ENCODE data around the gene MAP3K9.

MAP3K9 gene

GRCh38 chr14:70845601-70846000, 36.3 kb upstream of the MAP3K9 start:
- TF ChIP-seq CTCF (conservative IDR thresholded peaks at IDR 0.05) (no peak), ZFX (IDR thresholded peaks at IDR 0.05) (no peak)
- no peak overlapping the region for H3K27ac ChIP-seq

- no peak overlapping the region for H3K27ac ChIP-seq
- TF ChIP-seq CTCF (conservative IDR thresholded peaks at IDR 0.05): no peak
Measured at GRCh38 chr14:70842851-70843462, 33.6 kb upstream of the MAP3K9 start.

GRCh38 chr14:70838076-70838475, 28.8 kb upstream of the MAP3K9 start:
- TF ChIP-seq ZFX (IDR thresholded peaks at IDR 0.05) (no peak), CTCF (conservative IDR thresholded peaks at IDR 0.05) (no peak)
- no peak overlapping the region for H3K27ac ChIP-seq

GRCh38 chr14:70836946-70837345, 27.6 kb upstream of the MAP3K9 start:
- TF ChIP-seq ZFX (IDR thresholded peaks at IDR 0.05): no peak
- TF ChIP-seq CTCF (conservative IDR thresholded peaks at IDR 0.05): no peak
- no peak overlapping the region for H3K27ac ChIP-seq

GRCh38 chr14:70833884-70834283, 24.6 kb upstream of the MAP3K9 start:
- no peak for TF ChIP-seq ZFX (IDR thresholded peaks at IDR 0.05)
- no peak for TF ChIP-seq CTCF (conservative IDR thresholded peaks at IDR 0.05)
- H3K27ac ChIP-seq: no peak overlapping the region

- TF ChIP-seq ZFX (IDR thresholded peaks at IDR 0.05): no peak
- TF ChIP-seq CTCF (conservative IDR thresholded peaks at IDR 0.05): no peak
- H3K27ac ChIP-seq: no peak overlapping the region
Measured at GRCh38 chr14:70832561-70833305, 23.4 kb upstream of the MAP3K9 start.

- H3K27ac ChIP-seq: no peak overlapping the region
- TF ChIP-seq CTCF (conservative IDR thresholded peaks at IDR 0.05): no peak
- no peak for TF ChIP-seq ZFX (IDR thresholded peaks at IDR 0.05)
Measured at GRCh38 chr14:70830998-70831781, 21.9 kb upstream of the MAP3K9 start.
